GM19023 (cell line): ENCODE data around the gene ANAPC2.
A peak's percentile ranks its signal among the peaks of the same experiment; 100 is the strongest.

ENCODE experiments used
- ATAC-seq: cut with Tn5 transposase; IDR thresholded peaks from one replicate; pipeline ENCODE4 v1.9.1; 2021; ENCODE audit warnings: mild to moderate bottlenecking, moderate library complexity; ENCODE audit not compliant: unreplicated experiment

Gene ANAPC2

DNA sequence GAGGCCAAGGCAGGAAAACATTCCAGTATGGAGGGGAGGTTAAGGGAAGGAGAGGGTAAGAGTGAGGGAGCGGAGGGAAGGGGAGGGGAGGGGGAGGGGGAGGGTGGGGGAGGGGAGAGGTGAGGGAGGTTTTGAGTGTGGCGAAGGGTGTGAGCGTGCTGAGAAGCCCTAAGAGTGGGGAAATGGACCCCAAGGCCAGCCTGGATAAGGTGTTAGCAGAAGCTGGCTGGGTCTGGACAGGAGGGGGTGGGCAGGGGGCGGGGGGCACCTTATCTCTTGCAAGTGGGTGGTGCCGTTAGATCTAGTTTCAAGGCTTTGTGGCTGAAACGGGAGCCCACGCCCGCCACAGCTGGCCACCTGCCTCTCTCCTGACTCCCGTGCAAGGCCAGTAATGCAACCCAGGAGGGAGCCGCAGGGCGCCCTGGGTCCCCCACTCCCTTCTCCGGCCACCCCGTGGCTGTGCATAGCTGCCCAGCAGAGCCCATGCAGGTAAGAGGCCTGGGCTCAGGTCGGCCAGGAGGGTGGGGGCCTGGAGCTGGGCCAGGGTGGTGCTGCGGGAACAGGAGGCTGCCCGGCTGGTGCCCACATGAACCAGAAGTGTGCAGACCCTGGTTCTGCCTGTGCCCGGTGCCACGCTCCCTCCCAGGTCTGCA is 39.6 kb upstream of the ANAPC2 start:
- no peak for ATAC-seq

DNA sequence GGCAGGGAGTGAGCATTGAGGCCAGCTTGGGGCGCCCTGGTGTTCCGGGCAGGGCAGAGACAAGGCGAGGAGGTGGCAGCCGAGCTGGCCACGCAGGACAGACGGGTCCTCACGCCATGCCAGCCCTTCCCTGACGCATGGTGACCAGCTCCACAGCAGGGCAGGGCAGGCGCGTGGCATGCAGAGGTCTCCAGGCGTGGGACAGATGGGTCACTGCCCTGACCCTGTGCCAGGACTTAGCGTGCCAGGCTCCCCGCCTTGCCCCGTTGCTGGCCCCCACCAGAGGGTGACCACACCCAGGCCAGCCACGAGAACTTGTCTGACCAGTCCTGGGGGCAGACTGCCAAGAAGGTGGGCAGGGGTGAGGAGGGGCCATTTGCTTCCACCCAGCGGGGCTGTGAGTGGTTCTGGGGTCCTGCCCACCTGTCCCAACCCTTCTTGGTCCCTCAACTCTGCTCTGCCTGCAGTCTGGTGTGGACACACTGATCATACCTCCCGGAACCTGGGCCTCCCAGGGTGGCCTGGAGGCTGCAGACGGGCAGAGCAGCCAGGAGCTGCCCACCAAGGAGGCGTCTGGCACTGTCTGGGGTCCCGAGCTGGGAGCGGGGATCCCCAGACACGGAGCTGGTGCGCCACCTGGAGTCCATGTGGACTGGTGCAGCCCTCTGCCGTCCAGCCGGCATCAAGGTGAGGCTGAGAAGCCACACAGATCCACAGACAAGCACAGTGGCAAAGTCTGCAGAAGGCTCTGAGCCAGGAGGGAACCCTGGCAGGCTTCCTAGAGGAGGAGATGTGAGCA is 38.9 kb upstream of the ANAPC2 start, which contains the start of gene RNF224:
TSS of gene RNF224 (plus strand) at position 449 of the 799 bp plus-strand sequence. CDS start 834 bp downstream, outside the sequence.
- no peak for ATAC-seq

DNA sequence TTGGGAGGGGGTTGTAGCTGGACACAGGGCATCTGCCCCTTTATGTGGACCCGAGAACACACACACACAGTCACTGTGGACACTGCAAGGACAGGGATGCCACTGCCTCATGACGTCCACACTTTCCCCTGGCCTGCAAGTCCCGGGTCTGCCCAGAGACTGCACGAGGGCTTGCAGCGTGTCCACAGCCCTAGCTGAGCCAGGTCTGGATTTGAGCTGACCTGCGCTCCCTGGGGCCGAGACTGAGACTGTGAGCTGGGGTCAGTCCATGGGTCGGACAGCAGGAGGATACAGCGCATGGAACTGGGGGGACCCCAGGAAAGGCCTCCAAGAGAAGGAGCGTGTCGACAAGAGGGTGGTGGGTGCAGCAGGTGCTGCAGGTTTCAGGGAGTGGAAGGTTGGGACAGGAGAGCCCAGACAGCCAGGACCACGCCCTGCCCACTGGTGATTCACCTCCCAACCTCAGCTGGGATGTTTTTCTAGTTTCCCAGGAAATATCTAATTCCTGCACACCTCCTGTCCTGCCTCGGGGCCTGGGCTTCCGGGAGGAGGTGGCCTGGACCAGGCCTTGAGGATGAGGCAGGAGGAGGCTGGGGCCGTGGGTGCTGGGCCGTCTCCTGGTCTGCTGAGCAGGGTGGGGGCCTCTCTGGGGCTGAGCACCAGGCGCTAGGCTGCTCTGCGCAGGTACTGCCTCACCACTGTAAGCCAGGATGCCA is 38.1 kb upstream of the ANAPC2 start:
- ATAC-seq = no peak

DNA sequence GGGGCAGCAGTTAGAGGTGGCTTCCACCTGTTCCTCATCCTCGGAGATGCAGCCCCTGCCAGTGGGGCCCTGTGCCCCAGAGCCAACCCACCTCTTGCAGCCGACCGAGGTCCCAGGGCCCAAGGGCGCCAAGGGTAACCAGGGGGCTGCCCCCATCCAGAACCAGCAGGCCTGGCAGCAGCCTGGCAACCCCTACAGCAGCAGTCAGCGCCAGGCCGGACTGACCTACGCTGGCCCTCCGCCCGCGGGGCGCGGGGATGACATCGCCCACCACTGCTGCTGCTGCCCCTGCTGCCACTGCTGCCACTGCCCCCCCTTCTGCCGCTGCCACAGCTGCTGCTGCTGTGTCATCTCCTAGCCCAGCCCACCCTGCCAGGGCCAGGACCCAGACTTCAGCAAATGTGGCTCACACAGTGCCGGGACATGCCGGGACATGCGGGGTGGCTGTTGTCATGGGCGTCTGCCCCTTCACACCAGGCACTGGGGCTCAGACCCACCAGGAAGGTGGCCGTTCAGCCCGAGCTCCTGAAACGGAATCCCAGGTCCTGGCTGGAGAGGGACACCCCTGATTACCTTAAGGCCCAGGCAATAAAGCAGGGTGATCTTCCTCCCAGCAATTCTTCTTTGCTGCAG is 37.5 kb upstream of the ANAPC2 start:
- no peak for ATAC-seq

DNA sequence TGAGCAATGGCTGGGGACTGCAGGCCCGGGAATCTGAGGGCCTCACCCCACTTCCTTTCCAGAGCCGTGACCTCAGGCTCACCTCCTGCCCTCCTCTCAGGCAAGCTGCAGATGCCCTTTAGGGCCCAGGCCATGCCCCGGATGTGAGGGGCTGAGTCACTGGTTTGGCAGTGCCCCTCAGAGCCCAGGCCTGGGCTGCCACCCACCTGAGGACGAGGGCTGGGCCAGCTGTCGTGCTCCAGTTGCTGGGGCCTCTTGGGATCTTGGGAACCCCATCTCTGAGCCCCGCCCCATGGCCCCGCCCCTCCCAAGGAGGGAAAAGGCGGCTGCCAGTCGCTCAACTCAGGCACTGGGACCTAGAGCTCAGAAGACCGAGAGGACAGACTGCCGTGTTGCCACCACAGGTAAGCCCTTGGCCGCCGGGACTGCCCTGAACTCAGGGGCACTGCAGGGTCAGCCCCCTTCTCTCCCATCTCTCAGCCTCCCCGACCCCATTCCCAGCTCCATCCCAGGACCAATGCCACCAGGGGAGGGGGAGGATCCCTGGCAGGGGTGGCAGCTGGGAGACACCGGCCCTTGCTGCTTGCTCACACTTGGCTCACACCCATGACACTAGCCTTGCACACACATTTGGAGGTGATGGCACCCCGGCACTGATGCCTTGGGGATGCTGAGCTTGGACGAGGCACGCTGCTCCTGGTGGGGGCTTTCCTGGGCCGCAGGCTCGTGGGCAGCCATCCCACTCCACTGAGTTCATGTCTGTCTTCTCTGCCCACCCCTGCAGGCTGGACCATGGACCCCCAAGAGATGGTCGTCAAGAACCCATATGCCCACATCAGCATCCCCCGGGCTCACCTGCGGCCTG is 36.7 kb upstream of the ANAPC2 start, which contains the start of gene CYSRT1:
TSS of gene CYSRT1 (plus strand) at position 345 of the 865 bp plus-strand sequence. CDS start at position 793, 448 bp downstream.
- no peak for ATAC-seq

DNA sequence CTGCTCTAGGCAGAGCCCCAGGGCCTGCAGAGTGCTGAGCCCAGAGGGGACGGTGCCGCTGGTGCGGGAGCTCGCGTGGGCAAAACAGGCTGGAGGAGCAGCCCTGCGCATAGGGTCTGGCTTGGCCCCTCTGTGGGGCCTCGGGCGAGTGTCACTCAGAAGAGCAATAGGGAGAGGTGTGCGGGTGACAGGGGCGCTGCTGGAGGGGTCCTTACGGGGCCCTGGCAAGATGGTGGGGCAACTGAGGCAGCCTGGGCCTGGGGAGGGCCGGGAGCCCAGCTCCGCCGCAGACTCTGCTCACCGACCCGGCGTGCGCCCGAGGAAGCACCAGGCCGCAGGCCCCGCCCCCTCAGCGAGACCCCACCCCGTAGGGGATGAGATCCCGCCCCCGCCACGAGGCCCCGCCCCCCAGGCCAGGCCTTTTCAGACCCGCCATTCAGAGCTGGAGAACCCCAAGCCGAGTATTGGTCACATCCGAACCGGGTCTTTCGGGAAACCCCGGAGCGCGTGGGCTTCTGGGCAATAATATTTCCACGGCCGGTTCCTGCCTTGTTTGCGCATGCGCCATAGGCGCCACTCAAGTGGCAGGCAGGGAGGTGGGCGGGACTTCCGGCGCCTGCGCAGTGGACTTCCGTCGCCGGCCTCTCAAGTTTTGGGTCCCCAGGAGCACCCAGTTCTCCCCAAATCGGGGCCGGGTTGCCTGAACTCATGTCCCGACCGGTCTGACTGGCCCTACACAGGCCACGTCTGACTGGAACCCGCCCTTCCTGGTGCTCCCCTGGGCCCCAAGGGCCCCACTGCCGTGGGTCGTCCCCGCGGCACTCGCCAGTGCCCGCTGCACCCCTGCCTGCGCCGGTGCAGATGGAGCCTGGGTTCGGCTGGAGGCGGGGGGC is 35.0 kb upstream of the ANAPC2 start:
- peak; percentile 71 for ATAC-seq

DNA sequence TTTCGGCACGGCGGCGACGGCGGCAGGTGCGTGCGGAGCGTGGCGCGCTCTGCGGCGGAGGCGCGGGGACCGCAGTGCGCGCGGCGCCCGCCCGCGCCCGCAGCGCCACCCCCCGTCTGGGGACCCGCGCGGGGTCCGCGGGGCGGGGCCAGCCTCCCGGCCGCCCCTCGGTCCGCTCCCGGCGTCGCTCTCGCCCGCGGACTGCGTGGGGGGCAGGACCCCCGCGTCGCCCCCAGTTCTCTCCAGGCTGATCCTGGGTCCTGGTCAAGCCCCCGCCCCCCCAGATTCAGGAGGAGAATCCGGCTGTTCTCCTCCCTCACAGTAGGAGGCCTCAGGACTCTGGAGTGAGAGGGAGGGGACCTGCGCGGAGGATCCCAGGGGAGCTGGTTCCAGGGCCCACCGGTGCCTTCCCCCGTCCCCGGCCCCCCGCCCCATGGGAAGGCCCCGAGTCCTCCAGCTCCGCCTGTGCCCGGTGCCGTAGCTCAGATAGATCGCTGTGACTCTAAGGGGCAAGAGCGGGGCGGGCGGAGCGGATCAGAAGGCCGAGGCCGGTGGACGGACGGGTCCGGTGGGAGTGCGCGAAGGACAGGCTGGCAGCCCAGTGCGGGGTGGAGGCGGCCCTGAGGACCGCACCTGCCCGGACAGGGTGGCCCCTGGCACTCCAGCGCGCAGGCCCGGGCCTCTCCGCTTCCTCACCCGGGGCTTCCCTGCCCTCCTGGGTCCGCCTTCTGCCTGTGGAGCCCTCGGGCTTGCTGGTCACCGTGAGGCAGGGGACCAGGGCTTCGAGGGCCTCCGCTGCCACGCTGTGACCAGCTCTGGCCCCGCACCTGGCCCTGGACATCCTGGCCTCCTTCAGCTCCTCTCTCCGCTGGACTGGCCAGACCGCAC is 34.1 kb upstream of the ANAPC2 start, which contains the start of gene RNF208:
TSS of gene RNF208 (minus strand) at position 51 of the 888 bp plus-strand sequence. CDS start 1,028 bp downstream, outside the sequence.
- peak; percentile 2 for ATAC-seq

DNA sequence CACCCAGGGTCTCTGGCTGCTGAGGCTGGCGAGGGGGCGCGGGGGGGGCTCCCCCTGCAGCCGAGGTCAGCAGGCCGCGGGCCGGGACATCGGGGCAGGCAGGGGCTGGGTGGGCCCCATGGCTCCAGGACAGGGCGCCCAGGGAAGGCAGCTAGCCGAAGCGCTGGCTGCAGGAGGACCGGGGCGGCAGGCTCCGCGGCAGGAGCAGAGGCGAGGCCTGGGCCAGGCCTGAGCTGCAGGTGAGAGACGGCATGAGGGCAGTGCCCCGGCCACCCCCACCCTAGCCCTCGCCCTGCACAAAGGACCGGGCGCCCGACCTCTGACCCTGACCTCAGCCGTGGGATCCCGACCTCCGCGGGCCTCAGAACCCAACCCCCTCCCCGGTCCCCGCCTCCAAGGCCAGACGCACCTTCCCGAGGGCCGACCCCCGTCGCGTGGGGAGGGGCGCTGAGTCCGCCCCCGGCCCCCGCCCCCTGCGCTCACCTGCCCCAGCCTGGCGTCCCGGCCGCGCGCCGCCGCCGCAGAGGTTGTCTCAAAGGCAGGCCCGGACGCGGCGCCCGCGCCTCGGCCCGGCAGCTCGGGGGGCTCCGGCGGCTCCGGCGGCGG is 33.2 kb upstream of the ANAPC2 start:
- no peak for ATAC-seq

DNA sequence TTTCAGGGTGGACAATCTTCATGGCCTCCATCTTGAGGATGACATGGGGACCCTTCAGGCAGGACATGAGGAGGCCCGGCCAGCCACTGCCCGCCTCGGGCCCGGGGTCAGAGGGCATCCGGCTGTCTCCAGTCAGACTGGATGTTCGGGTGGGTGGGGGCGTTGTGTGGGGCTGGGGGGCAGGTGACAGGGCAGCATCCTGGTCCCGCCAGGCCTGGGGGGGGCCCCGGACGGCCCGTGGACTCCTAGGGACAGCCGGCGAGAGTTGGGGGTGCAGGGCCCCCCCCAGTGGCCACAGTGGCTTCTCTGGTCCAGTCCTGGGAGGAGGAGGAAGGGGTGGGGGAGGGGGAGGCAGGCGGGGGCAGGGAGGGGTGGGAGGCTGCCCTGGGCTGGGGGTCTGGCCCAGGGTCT is 32.7 kb upstream of the ANAPC2 start:
- ATAC-seq = no peak

DNA sequence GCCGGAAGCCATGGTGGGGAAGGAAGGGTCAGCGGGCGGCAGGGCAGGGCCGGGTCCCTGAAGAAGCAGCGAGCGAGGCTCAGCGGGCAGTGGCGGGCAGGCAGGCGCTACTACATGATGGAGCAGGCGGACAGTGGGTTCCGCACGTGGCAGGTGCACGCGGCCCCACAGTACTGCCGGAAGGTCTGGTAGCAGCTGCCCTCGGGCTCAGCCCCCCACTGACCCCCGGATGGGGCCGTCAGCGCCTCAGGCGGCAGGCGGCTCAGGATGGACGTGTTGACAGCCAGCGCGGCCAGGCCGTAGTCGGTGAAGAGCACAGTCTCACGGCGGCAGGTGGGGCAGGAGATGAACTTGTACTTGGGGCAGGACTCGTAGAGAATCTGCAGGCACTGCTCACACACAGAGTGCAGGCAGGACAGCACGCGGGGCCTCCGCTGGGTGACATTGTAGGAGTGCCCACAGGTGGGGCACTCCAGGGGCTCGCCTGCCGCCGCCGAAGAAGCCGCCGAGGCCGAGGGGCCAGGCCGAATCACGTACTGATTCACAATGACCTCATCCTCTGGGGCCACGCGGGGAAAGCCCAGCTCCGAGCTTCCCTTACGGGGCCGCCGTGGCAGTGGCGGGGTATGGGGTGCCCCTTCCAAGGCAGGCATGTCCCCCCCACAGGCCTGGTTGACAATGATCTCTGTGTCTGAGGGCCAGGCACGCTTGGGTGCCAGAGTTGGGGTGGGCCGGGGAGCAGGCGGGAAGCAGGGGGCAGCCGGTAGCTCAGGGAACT is 32.1 kb upstream of the ANAPC2 start:
- no peak for ATAC-seq

DNA sequence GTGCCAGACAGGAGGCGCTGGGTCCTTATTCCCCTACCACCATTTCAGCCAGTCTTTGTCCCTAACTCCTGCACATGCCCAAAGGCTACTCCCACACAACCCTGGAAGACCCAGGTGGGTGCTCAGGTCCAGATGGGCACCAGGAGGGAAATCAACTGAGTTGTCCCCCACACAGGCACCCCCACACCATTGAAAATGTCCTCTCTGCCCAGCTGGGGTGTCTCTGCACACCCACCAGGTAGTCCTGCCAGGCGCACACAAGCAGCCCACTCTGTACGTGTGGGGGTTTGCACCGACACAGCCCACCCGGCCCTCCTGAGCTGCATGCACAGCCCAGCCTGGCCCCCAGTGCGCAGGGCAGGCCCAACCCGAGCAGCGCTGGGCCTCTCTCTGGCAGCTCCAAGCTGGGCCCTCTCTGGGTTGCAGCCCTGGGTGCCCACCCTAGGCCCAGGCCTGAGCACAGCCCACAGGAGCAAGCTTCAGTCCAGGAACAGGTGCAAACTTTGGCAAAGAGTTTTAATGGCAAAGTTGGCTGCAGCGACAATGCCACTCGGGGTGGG is 31.5 kb upstream of the ANAPC2 start:
- ATAC-seq = no peak

DNA sequence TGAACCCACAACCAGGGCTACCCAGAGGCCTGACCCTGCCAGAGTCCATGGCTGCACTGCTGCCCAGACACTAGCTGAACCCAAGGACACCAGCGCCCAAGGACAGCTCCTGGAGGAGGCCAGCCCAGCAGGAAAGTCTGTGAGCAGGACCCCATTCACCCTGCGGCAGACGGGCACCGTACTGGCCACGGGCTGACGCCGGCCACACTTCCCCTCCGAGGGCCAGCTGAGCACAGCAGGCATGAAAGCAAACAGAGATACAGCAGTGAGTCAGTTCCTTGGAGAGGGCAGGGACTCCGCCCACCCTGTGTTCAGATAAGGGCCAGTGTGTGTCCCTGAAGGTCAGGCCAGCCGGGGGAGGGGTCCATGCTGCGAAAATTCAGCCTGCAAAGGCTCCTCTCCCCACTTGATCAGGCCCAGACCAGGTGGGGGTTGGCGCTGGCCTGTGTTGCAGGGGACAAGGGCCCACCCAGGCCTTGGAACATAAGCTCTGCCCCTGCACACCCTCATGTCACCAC is 30.5 kb upstream of the ANAPC2 start:
- no peak for ATAC-seq

DNA sequence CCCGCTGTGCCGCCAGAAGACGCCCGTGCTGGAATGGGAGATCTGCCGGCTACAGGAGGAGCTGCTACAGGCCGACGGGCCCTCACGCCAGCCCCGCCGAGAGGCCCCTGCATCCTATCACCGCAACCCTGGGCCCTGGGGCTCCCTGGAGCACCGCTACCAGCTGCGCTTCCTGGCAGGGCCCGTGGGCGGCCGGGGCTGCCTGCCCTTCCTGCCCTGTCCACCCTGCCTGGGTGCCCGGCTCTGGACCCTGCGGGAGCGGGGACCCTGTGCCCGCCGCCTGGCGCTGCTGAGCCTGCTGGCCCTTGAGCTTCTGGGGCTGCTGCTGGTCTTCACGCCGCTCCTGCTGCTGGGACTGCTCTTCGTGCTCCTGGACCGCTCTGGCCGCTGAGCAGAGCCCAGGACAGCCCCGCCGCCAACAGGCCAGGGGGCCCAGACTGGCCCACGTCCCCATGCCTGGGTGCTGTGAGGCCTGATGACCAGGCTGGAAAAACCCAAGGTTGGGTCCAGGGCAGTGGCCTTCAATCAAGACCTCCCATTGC is 29.9 kb upstream of the ANAPC2 start:
- no peak for ATAC-seq

DNA sequence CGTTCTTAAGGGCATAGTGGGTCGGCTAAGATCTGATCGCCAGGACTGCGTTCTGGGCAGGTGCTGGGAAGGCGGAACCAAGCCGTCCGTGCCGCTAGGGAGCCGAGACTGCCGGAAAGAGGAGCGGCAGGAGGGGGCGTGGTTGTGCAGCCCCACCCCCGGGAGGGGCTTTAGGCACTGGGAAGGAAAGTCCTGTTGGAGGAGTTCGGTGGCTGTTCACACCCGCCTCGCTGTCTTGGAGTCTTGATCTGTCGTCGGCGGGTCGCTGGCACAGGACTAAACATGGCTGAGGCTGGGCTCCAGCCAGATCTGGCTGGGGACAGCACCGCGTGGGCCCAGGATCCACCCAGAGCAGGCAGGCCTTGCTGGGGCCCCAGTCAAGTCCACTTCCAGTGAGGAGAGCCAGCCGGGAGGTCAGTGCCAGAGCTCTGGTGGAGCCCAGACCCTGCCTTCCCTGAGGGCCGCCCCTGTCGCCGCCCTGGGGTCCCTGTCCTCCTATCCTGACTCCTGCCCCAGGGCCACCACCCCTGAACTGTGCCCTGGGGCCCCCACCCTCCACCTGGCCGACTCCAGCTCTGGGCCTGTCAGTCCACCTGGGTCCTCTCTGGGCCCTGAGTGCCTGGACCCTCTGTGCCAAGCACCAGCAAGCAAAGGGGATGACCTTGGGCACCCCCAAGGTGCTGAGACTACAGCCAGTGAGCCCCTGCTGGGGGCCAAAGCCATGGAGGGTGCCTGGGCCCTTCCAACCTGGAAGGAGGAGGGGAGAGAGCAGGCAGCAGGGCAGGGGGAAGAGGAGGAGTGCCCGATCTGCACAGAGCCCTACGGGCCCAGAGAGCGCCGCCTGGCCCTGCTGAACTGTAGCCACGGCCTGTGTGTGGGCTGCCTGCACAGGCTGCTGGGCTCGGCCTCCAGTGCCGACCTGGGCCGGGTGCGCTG is 29.2 kb upstream of the ANAPC2 start:
- no peak for ATAC-seq
